IMR-90 (cell line): ENCODE data around the gene RELL1. TPM values are rescaled to one million over a fixed set of nuclear protein-coding genes. Genes with fewer than 3 reads are reported as not detected.

Source experiments
- ATAC-seq: fragments of 200-7000 bp; cut with Tn5 transposase; 2 replicates; pipeline ENCODE4 v1.9.1; 2020; ENCODE audit warnings: low read depth, mild to moderate bottlenecking, moderate library complexity
- BruUV-seq: library from RNA; stranded (reverse); fragments of 400-500 nt; replicated peaks from 2 replicates; lab custom pipeline; 2021; lab: Mats Ljungman, UMichigan
- CTCF ChIA-PET: fragments of 300-600 bp; formaldehyde crosslinking; extraction: SDS; loops from one replicate; lab custom pipeline; 2021; ENCODE audit warnings: antibody characterized with exemption; lab: Yijun Ruan, JAX
- POLR2A ChIA-PET: fragments of 300-600 bp; sonication (Branson Sonifier 250); formaldehyde crosslinking; loops from one replicate; lab custom pipeline; 2022; ENCODE audit warnings: antibody characterized with exemption; ENCODE audit not compliant: unreplicated experiment; lab: Charles Lee
- DNase-seq: peaks from one replicate; pipeline ENCODE4 v3.0.0; 2013
- H2AFZ ChIP-seq: replicated peaks from 2 replicates; pipeline ENCODE3; 2013; ENCODE audit warnings: low read length, mild to moderate bottlenecking; ENCODE audit not compliant: poor library complexity
- H2AK5ac ChIP-seq: 2 replicates; pipeline ENCODE4 v1.6.1; 2013; ENCODE audit warnings: low read depth, low read length, inconsistent platforms
- H2AK9ac ChIP-seq: replicated peaks from 2 replicates; pipeline ENCODE3; 2013; ENCODE audit warnings: mild to moderate bottlenecking, low read depth, low read length, moderate library complexity; ENCODE audit not compliant: poor library complexity
- H2BK120ac ChIP-seq: 2 replicates; pipeline ENCODE4 v1.6.1; 2013; ENCODE audit warnings: low read depth, low read length, inconsistent platforms
- H2BK15ac ChIP-seq: 3 replicates; pipeline ENCODE4 v1.6.1; 2013; ENCODE audit warnings: low read depth, low read length, inconsistent platforms
- H2BK20ac ChIP-seq: 2 replicates; pipeline ENCODE4 v1.6.1; 2013; ENCODE audit warnings: low read depth, mild to moderate bottlenecking, inconsistent platforms, low read length, moderate library complexity
- H2BK5ac ChIP-seq: 2 replicates; pipeline ENCODE4 v1.6.1; 2013; ENCODE audit warnings: mild to moderate bottlenecking, low read depth, low read length, inconsistent platforms; ENCODE audit not compliant: poor library complexity, severe bottlenecking
- H3K14ac ChIP-seq: replicated peaks from 2 replicates; pipeline ENCODE4 v1.6.1; 2013; ENCODE audit warnings: low read depth, low read length, inconsistent platforms
- H3K18ac ChIP-seq: 2 replicates; pipeline ENCODE4 v1.6.1; 2013; ENCODE audit warnings: low read depth, low read length, control low read depth
- H3K23ac ChIP-seq: 2 replicates; pipeline ENCODE4 v1.6.1; 2013; ENCODE audit warnings: low read depth, low read length, inconsistent platforms
- H3K27ac ChIP-seq: 2 replicates; pipeline ENCODE4 v1.5.1; 2013; ENCODE audit warnings: mild to moderate bottlenecking, control low read depth, low read length; ENCODE audit not compliant: insufficient read depth
- H3K27me3 ChIP-seq: 2 replicates; pipeline ENCODE4 v1.6.1; 2013; ENCODE audit warnings: low read length; ENCODE audit not compliant: control insufficient read depth, insufficient read depth
- H3K36me3 ChIP-seq: 2 replicates; pipeline ENCODE4 v1.6.1; 2013; ENCODE audit warnings: low read length, mixed read lengths; ENCODE audit not compliant: control insufficient read depth, insufficient read depth
- H3K4ac ChIP-seq: 2 replicates; pipeline ENCODE4 v1.6.1; 2013; ENCODE audit warnings: low read depth, low read length, inconsistent platforms
- H3K4me1 ChIP-seq: 2 replicates; pipeline ENCODE4 v1.6.1; 2013; ENCODE audit warnings: low read length, mixed read lengths; ENCODE audit not compliant: control insufficient read depth, insufficient read depth
- H3K4me2 ChIP-seq: 2 replicates; pipeline ENCODE4 v1.6.1; 2013; ENCODE audit warnings: low read depth, mild to moderate bottlenecking, control low read depth, low read length, moderate library complexity
- H3K4me3 ChIP-seq: 2 replicates; pipeline ENCODE4 v1.5.1; 2013; ENCODE audit warnings: low read depth, mild to moderate bottlenecking, control low read depth, low read length, moderate library complexity; ENCODE audit not compliant: insufficient read depth
- H3K56ac ChIP-seq: 2 replicates; pipeline ENCODE4 v1.6.1; 2013; ENCODE audit warnings: low read length, inconsistent platforms; ENCODE audit not compliant: insufficient read depth; ENCODE audit errors: extremely low read depth
- H3K79me1 ChIP-seq, 2 experiments: 2 replicates each; pipeline ENCODE4 v1.6.1; 2013; ENCODE audit warnings: low read length in 2 of 2, inconsistent platforms in 1 of 2, low read depth in 1 of 2
- H3K9ac ChIP-seq: 2 replicates; pipeline ENCODE4 v1.6.1; 2013; ENCODE audit warnings: low read depth, low read length, control low read depth
- H3K9me1 ChIP-seq: 2 replicates; pipeline ENCODE4 v1.6.1; 2013; ENCODE audit warnings: low read length, inconsistent platforms; ENCODE audit not compliant: insufficient read depth
- H3K9me3 ChIP-seq: 2 replicates; pipeline ENCODE4 v1.6.1; 2013; ENCODE audit warnings: low read length; ENCODE audit not compliant: control insufficient read depth, insufficient read depth
- H4K20me1 ChIP-seq: 2 replicates; pipeline ENCODE4 v1.6.1; 2013; ENCODE audit warnings: low read length, inconsistent platforms; ENCODE audit not compliant: insufficient read depth
- H4K5ac ChIP-seq: 2 replicates; pipeline ENCODE4 v1.6.1; 2013; ENCODE audit warnings: mild to moderate bottlenecking, low read depth, low read length, control low read depth
- H4K8ac ChIP-seq, 2 experiments: 2 replicates each; pipeline ENCODE4 v1.6.1; 2013; ENCODE audit warnings: low read depth in 2 of 2, low read length in 2 of 2, control low read depth in 1 of 2, inconsistent platforms in 1 of 2
- H4K91ac ChIP-seq: 2 replicates; pipeline ENCODE4 v1.6.1; 2013; ENCODE audit warnings: low read depth, low read length, inconsistent platforms; ENCODE audit not compliant: insufficient read depth
- CEBPB ChIP-seq: IDR thresholded peaks from 2 replicates; pipeline ENCODE4 v1.6.1; 2012; ENCODE audit warnings: low read depth, low read length, improper control_type of control experiment
- MXI1 ChIP-seq: IDR thresholded peaks from 2 replicates; pipeline ENCODE4 v1.6.1; 2012; ENCODE audit warnings: low read depth, mild to moderate bottlenecking, low read length, moderate library complexity, borderline replicate concordance
- POLR2A ChIP-seq: IDR thresholded peaks from 2 replicates; pipeline ENCODE4 v1.6.1; 2012; ENCODE audit warnings: mild to moderate bottlenecking, low read depth, low read length
- RFX5 ChIP-seq: IDR thresholded peaks from 2 replicates; pipeline ENCODE4 v1.8.0; 2012; ENCODE audit warnings: low read depth, mild to moderate bottlenecking, low read length, moderate library complexity
- WGBS, 2 experiments: methylation state at CpG; one replicate each; pipeline versions ENCODE4 v1.1.5 to v1.1.7; 2013; ENCODE audit warnings: missing lambda C conversion rate in 2 of 2; ENCODE audit not compliant: insufficient read length in 1 of 2; ENCODE audit errors: extremely low coverage in 2 of 2; 5-methylcytosine and 5-hydroxymethylcytosine counted together
- dilution Hi-C: fragments of 300-500 bp; cut with HindIII; formaldehyde crosslinking; loops from one replicate; pipeline ENCODE4 v1.14.3; 2018; ENCODE audit warnings: low sequenced_read_pairs; ENCODE audit not compliant: unreplicated experiment
- in situ Hi-C: fragments of 300-500 bp; cut with MboI; formaldehyde crosslinking; loops from 3 replicates; pipeline ENCODE4 v1.14.3; 2019; ENCODE audit warnings: low sequenced_read_pairs, inconsistent platforms, mixed read lengths
- intact Hi-C: fragments of 100-400 bp; cut with micrococcal nuclease; formaldehyde crosslinking; loops from 2 replicates; pipeline ENCODE4 v1.10.0; 2022
- polyA plus RNA-seq, 3 experiments: library from polyadenylated mRNA; depleted of rRNA; stranded (reverse); fragments of >200 nt; gene quantifications; 2 replicates each; pipeline ENCODE4 v1.2.3, GENCODE V29; 2012; ENCODE audit warnings: low replicate concordance in 1 of 3
- total RNA-seq: library from RNA; depleted of rRNA; stranded (reverse); fragments of >200 nt; gene quantifications from 2 replicates; pipeline ENCODE4 v1.2.3, GENCODE V29; 2012

RELL1 gene
- total and polyA plus RNA-seq, 2 of the 4 experiments (the other 2 are of a cell fraction): 6.8 to 39.6 TPM

DNA sequence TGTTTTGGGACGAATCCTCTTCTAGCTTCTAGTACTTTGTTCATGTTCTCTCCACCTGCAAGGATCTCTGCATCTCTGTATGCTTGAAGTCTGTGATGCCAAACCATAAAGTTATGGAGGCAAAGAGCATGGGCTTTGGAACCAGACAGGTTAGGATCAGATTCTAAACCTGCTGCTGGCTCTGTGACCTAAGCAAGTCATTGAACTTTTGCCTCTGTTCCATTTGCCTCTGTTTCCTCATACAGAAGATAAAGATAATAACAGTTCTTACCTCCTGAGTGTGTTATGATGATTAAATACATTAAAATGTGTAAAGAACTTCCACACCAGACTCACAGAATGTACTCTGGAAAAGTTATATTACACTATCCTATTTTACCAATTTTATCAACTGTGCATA is 41.5 kb upstream of the RELL1 start:
- Histone ChIP-seq H2AFZ (no peak overlapping the region), H2BK120ac (no peak overlapping the region), H3K4me3 (no peak overlapping the region), H3K79me1 (no peaks in the 10 kb centered on the region), H3K23ac (no peak overlapping the region), H3K4me1 (0 out of 2 replicates have a peak, but pooled peaks cover 2% of the 10 kb centered on the region), H3K9ac (no peak overlapping the region), H3K27me3 (peaks cover 2% of the 10 kb centered on the region; the same call in 1 of the 2 replicates), H4K91ac (no peak overlapping the region), H3K14ac (no peak overlapping the region), H3K36me3 (no peaks in the 10 kb centered on the region), H2AK5ac (no peak overlapping the region), H2BK15ac (no peak overlapping the region), H3K4me2 (no peak overlapping the region), H4K5ac (no peak overlapping the region), H3K18ac (no peak overlapping the region), H3K9me1 (no peaks in the 10 kb centered on the region), H2AK9ac (no peak overlapping the region), H2BK20ac (no peak overlapping the region), H3K27ac (no peak overlapping the region), H3K9me3 (no peaks in the 10 kb centered on the region), H4K20me1 (no peaks in the 10 kb centered on the region), H3K4ac (no peak overlapping the region), H2BK5ac (no peak overlapping the region), H4K8ac (no peak overlapping the region), H3K56ac (no peak overlapping the region)
- dilution Hi-C loops (no loop called here), in situ Hi-C loops (no loop called here), intact Hi-C loops (no loop called here)
- DNase-seq (no peak), ATAC-seq (no peak)
- no peak for TF ChIP-seq RFX5
- no peak for TF ChIP-seq CEBPB
- TF ChIP-seq POLR2A: no peak
- no peak for TF ChIP-seq MXI1
- no TSS peak for BruUV-seq
- ChIA-PET CTCF (no interaction called here), POLR2A (no interaction called here)
- no CpG with 5 or more reads among the region's 1 CpG for WGBS, 2 experiments
